HepG2 (cell line): ENCODE measurements around the gene MRFAP1L1. TPM values are rescaled to one million over a fixed set of nuclear protein-coding genes. Genes with fewer than 3 reads are reported as not detected.
A peak's percentile ranks its signal among the peaks of the same experiment; 100 is the strongest.

ENCODE experiments used
- ATAD3A ChIP-seq: sonication (generic); formaldehyde crosslinking; IDR thresholded peaks from 2 replicates; pipeline ENCODE4 v1.4.0; 2020; ENCODE audit warnings: missing genetic modification reagents
- FOXJ3 ChIP-seq: sonication (generic); formaldehyde crosslinking; IDR thresholded peaks from 2 replicates; pipeline ENCODE4 v1.4.0; 2020; ENCODE audit warnings: missing genetic modification reagents, mild to moderate bottlenecking, borderline replicate concordance
- NFKB2 ChIP-seq: sonication (generic); formaldehyde crosslinking; IDR thresholded peaks from 2 replicates; pipeline ENCODE4 v1.4.0; 2020; ENCODE audit warnings: missing genetic modification reagents, borderline replicate concordance
- SAP130 ChIP-seq: IDR thresholded peaks from 2 replicates; pipeline ENCODE4 v1.6.1; 2016; ENCODE audit warnings: low read depth
- SIN3A ChIP-seq: IDR thresholded peaks from 2 replicates; pipeline ENCODE4 v1.6.1; 2011; ENCODE audit warnings: low read depth, mild to moderate bottlenecking, control low read depth, low read length, borderline replicate concordance
- TBL1XR1 ChIP-seq: fragments of 150-350 bp; IDR thresholded peaks from 2 replicates; pipeline ENCODE4 v1.6.1; 2014; ENCODE audit warnings: borderline replicate concordance, low read length; ENCODE audit not compliant: partially characterized antibody
- ZBTB7A ChIP-seq: sonication (generic); formaldehyde crosslinking; IDR thresholded peaks from 2 replicates; pipeline ENCODE4 v1.8.0; 2022; ENCODE audit warnings: mild to moderate bottlenecking, missing genetic modification reagents
- ZNF251 ChIP-seq: sonication (generic); formaldehyde crosslinking; IDR thresholded peaks from 2 replicates; pipeline ENCODE4 v1.9.0; 2021; ENCODE audit warnings: mild to moderate bottlenecking, missing genetic modification reagents
- ZNF501 ChIP-seq: sonication (generic); formaldehyde crosslinking; IDR thresholded peaks from 2 replicates; pipeline ENCODE4 v1.5.1; 2020; ENCODE audit warnings: mild to moderate bottlenecking, moderate library complexity, missing genetic modification reagents
- polyA plus RNA-seq, 8 experiments: library from polyadenylated mRNA; depleted of rRNA in 3 of 8; stranded (reverse) in 7 of 8; unstranded in 1 of 8; fragments of >200 nt; fragmentation: Illumina TruSeq in 4 of 8; extraction: Trizol in 4 of 8; gene quantifications; 2 replicates each; pipeline versions ENCODE4 v1.2.1 to v1.2.3, GENCODE V29; 2011 to 2016; ENCODE audit warnings: low read depth in 4 of 8, missing spikeins in 1 of 8, mixed read lengths in 1 of 8; ENCODE audit not compliant: insufficient read depth in 1 of 8
- total RNA-seq, 5 experiments: library from RNA; depleted of rRNA; stranded (reverse); fragments of >200 nt; fragmentation: Illumina TruSeq; extraction: Trizol; gene quantifications; 2 replicates each; pipeline ENCODE4 v1.2.3, GENCODE V29; 2016; ENCODE audit warnings: low read depth in 1 of 5
- TF ChIP-seq, protein P1 (sequence below): sonication (generic); formaldehyde crosslinking; IDR thresholded peaks from 2 replicates; pipeline ENCODE4 v1.4.0; 2020; ENCODE audit warnings: mild to moderate bottlenecking, missing genetic modification reagents, borderline replicate concordance
- TF ChIP-seq, protein P2 (sequence below): IDR thresholded peaks from 2 replicates; pipeline ENCODE4 v1.6.1; 2016; ENCODE audit warnings: mild to moderate bottlenecking, missing biosample characterization, missing genetic modification reagents
- TF ChIP-seq, protein P3 (sequence below), 2 experiments: fragments of 450-650 bp in 1 of 2; sonication (generic) in 1 of 2; formaldehyde crosslinking in 1 of 2; IDR thresholded peaks; 2 replicates each; pipeline versions ENCODE4 v1.6.1 to v1.8.0; 2016 to 2022; ENCODE audit warnings: antibody characterized with exemption in 1 of 2, mild to moderate bottlenecking in 1 of 2, missing genetic modification reagents in 1 of 2
- TF ChIP-seq, protein P4 (sequence below): sonication (generic); formaldehyde crosslinking; IDR thresholded peaks from 2 replicates; pipeline ENCODE4 v1.4.0; 2020; ENCODE audit warnings: missing genetic modification reagents

Gene MRFAP1L1
- total and polyA plus RNA-seq, 2 of the 13 experiments (the other 11 are each of a cell fraction or from before 2014, with no cell fraction given) = 44.8 to 76.6 TPM

DNA sequence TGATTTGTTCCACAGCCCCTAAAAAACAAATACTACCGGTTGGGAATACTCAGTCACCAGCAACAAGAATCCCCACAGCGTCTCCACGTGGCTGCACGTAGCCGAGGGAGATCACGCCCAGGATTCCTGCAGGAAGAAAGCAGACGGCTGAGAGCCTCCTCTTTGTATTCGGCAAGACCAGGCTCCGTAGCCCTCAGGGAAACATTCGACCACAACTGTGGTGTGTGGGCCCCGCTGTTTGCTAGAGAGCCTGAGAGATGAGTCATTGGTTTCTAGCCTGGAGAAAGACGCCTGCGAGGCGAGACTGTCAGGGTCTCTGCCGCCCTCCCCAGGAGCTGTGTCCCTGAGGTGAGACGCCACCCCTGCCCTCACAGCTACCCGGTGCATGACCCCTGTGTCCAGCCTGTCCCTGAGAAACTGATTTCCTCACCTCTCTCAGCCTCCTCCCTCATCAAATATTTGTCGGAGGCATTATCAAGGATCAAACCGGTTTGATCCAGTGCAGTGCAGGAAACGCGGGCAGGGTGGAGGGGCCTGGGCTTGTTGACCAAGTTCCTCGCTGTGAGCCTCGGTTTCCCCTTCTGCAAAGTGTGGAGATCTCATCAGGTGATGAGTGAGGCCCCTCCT lies 20.7 kb downstream of the MRFAP1L1 start (continued):
- TF ChIP-seq, protein P1, sequence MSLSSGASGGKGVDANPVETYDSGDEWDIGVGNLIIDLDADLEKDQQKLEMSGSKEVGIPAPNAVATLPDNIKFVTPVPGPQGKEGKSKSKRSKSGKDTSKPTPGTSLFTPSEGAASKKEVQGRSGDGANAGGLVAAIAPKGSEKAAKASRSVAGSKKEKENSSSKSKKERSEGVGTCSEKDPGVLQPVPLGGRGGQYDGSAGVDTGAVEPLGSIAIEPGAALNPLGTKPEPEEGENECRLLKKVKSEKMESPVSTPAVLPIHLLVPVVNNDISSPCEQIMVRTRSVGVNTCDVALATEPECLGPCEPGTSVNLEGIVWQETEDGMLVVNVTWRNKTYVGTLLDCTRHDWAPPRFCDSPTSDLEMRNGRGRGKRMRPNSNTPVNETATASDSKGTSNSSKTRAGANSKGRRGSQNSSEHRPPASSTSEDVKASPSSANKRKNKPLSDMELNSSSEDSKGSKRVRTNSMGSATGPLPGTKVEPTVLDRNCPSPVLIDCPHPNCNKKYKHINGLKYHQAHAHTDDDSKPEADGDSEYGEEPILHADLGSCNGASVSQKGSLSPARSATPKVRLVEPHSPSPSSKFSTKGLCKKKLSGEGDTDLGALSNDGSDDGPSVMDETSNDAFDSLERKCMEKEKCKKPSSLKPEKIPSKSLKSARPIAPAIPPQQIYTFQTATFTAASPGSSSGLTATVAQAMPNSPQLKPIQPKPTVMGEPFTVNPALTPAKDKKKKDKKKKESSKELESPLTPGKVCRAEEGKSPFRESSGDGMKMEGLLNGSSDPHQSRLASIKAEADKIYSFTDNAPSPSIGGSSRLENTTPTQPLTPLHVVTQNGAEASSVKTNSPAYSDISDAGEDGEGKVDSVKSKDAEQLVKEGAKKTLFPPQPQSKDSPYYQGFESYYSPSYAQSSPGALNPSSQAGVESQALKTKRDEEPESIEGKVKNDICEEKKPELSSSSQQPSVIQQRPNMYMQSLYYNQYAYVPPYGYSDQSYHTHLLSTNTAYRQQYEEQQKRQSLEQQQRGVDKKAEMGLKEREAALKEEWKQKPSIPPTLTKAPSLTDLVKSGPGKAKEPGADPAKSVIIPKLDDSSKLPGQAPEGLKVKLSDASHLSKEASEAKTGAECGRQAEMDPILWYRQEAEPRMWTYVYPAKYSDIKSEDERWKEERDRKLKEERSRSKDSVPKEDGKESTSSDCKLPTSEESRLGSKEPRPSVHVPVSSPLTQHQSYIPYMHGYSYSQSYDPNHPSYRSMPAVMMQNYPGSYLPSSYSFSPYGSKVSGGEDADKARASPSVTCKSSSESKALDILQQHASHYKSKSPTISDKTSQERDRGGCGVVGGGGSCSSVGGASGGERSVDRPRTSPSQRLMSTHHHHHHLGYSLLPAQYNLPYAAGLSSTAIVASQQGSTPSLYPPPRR (CRISPR knock-in tag) = 0 out of 2 replicates have a peak, but pooled peaks have one; percentile 29
- TF ChIP-seq ATAD3A = no peak
- TF ChIP-seq ZBTB7A (CRISPR knock-in tag) = 0 out of 2 replicates have a peak, but pooled peaks have one; percentile 8
- TF ChIP-seq, protein P2, sequence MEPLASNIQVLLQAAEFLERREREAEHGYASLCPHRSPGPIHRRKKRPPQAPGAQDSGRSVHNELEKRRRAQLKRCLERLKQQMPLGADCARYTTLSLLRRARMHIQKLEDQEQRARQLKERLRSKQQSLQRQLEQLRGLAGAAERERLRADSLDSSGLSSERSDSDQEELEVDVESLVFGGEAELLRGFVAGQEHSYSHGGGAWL = peak; percentile 23; the same call in 1 of the 2 replicates
- no peak for TF ChIP-seq ZNF251 (CRISPR knock-in tag)
- no peak for TF ChIP-seq NFKB2 (CRISPR knock-in tag)
- 0 out of 2 replicates have a peak, but pooled peaks have one; percentile 38 for TF ChIP-seq FOXJ3 (CRISPR knock-in tag)
- TF ChIP-seq, protein P3, sequence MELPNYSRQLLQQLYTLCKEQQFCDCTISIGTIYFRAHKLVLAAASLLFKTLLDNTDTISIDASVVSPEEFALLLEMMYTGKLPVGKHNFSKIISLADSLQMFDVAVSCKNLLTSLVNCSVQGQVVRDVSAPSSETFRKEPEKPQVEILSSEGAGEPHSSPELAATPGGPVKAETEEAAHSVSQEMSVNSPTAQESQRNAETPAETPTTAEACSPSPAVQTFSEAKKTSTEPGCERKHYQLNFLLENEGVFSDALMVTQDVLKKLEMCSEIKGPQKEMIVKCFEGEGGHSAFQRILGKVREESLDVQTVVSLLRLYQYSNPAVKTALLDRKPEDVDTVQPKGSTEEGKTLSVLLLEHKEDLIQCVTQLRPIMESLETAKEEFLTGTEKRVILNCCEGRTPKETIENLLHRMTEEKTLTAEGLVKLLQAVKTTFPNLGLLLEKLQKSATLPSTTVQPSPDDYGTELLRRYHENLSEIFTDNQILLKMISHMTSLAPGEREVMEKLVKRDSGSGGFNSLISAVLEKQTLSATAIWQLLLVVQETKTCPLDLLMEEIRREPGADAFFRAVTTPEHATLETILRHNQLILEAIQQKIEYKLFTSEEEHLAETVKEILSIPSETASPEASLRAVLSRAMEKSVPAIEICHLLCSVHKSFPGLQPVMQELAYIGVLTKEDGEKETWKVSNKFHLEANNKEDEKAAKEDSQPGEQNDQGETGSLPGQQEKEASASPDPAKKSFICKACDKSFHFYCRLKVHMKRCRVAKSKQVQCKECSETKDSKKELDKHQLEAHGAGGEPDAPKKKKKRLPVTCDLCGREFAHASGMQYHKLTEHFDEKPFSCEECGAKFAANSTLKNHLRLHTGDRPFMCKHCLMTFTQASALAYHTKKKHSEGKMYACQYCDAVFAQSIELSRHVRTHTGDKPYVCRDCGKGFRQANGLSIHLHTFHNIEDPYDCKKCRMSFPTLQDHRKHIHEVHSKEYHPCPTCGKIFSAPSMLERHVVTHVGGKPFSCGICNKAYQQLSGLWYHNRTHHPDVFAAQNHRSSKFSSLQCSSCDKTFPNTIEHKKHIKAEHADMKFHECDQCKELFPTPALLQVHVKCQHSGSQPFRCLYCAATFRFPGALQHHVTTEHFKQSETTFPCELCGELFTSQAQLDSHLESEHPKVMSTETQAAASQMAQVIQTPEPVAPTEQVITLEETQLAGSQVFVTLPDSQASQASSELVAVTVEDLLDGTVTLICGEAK (IDR thresholded peaks at IDR 0.05) = no peak
- TF ChIP-seq, protein P3 (CRISPR knock-in tag; IDR thresholded peaks at IDR 0.05) = no peak
- peak; percentile 69 for TF ChIP-seq SAP130 (CRISPR knock-in tag)
- TF ChIP-seq TBL1XR1 = no peak
- TF ChIP-seq ZNF501 (CRISPR knock-in tag) = peak; percentile 19; the same call in 1 of the 2 replicates
- no peak; the same call in 1 of the 2 replicates for TF ChIP-seq SIN3A
- TF ChIP-seq, protein P4, sequence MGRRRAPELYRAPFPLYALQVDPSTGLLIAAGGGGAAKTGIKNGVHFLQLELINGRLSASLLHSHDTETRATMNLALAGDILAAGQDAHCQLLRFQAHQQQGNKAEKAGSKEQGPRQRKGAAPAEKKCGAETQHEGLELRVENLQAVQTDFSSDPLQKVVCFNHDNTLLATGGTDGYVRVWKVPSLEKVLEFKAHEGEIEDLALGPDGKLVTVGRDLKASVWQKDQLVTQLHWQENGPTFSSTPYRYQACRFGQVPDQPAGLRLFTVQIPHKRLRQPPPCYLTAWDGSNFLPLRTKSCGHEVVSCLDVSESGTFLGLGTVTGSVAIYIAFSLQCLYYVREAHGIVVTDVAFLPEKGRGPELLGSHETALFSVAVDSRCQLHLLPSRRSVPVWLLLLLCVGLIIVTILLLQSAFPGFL (CRISPR knock-in tag) = no peak
